RWPE1 (cell line): Measurements from ENCODE around the gene LAMA4.
A peak's percentile ranks its signal among the peaks of the same experiment; 100 is the strongest.

Experiments used
- CTCF ChIA-PET: fragments of 350-600 bp; sonication (Branson Sonifier 250); formaldehyde crosslinking; extraction: SDS; loops from one replicate; lab custom pipeline; 2021; lab: Yijun Ruan, JAX
- POLR2A ChIA-PET: fragments of 400-600 bp; formaldehyde crosslinking; extraction: SDS; loops from one replicate; lab custom pipeline; 2020; ENCODE audit warnings: antibody characterized with exemption; ENCODE audit not compliant: low non-redundant PET; lab: Yijun Ruan, JAX
- DNase-seq: peaks from one replicate; pipeline ENCODE4 v3.0.0; 2012; ENCODE audit warnings: low spot score
- H3K27ac ChIP-seq: fragments of 450-650 bp; 2 replicates; pipeline ENCODE4 v1.5.1; 2017
- TF ChIP-seq, protein P1 (sequence below): fragments of 450-650 bp; conservative IDR thresholded peaks from 2 replicates; pipeline ENCODE4 v1.5.1; 2017; ENCODE audit warnings: low read depth, mild to moderate bottlenecking

Gene LAMA4

DNA sequence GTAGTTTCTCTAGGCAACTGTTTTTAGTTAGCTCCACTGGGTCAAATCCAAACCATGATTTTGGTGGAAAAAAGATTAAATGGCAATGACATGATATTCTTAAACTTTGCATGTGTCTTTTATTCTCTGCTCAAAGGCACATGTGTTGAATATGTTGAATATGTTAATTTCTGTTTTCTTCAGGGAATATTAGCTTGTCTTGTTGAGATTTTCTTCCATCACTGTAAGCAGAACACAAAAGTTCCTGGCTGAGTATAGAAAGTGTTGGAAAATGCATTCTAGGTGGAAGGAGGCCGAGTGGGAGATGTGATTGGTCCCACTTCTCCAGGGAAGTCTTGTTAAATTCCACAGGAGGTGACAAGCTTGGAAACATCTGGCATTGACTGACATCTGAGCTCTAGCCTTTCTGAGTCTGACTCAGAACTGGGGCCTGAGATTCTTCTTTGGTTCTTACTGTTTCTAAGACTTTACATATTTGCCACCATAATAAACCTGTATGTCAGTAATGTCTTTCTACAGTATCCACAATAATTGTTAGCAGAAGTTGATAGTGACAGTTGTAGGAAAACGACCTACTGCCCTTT lies 81.1 kb downstream of the LAMA4 start:
- DNase-seq = no peak
- no peak overlapping the region for H3K27ac ChIP-seq
- POLR2A ChIA-PET = no interaction called here
- TF ChIP-seq, protein P1, sequence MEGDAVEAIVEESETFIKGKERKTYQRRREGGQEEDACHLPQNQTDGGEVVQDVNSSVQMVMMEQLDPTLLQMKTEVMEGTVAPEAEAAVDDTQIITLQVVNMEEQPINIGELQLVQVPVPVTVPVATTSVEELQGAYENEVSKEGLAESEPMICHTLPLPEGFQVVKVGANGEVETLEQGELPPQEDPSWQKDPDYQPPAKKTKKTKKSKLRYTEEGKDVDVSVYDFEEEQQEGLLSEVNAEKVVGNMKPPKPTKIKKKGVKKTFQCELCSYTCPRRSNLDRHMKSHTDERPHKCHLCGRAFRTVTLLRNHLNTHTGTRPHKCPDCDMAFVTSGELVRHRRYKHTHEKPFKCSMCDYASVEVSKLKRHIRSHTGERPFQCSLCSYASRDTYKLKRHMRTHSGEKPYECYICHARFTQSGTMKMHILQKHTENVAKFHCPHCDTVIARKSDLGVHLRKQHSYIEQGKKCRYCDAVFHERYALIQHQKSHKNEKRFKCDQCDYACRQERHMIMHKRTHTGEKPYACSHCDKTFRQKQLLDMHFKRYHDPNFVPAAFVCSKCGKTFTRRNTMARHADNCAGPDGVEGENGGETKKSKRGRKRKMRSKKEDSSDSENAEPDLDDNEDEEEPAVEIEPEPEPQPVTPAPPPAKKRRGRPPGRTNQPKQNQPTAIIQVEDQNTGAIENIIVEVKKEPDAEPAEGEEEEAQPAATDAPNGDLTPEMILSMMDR = no peak
- CTCF ChIA-PET = interaction anchor here (2.2 kb wide), 1 partner anchor 10 kb away, joined by 9 read pairs; no protein-coding TSS in a partner anchor

DNA sequence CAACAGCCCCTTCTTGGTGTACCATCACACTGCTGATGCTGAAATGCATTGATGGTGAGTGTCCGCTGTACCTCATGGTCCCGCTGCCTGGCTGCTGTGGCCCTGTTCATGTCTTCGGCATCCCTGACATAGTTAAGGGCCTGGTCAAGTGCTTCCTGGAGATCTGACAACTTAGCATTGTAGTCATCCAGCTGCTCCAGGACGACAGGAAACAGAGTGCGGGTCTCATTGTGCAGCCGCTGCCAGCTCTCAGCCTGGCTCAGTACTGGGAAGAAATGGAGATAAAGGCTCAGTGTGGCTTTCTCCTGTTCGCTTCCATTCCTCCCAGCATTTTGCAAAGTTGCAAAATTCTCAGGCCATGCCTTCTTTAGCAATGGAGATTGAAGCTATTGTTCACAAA lies 81.8 kb downstream of the LAMA4 start:
- TF ChIP-seq, protein P1 = no peak
- no peak overlapping the region for H3K27ac ChIP-seq
- POLR2A ChIA-PET = no interaction called here
- DNase-seq = no peak
- CTCF ChIA-PET = no interaction called here

DNA sequence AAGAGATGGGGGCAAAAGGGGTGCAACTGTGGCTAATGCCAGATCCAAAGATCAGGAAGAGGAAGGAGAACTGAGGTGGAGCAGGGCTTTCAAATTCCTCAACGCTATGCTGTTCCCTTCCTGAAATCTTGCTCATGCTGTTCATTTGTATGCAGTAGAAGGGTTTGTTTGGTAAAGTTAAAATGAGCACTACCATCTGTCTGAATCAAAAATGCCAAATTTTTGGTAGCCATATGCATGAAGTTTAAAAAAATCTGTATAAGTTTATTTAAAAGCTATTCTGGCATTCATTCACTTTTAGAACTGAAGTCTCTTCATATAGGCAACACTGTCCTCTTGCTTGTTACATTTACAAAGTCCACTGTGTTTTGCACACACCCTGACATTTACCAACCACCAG lies 84.8 kb downstream of the LAMA4 start:
- no peak for DNase-seq
- no peak overlapping the region for H3K27ac ChIP-seq
- TF ChIP-seq, protein P1 = no peak
- POLR2A ChIA-PET = no interaction called here
- CTCF ChIA-PET = no interaction called here

DNA sequence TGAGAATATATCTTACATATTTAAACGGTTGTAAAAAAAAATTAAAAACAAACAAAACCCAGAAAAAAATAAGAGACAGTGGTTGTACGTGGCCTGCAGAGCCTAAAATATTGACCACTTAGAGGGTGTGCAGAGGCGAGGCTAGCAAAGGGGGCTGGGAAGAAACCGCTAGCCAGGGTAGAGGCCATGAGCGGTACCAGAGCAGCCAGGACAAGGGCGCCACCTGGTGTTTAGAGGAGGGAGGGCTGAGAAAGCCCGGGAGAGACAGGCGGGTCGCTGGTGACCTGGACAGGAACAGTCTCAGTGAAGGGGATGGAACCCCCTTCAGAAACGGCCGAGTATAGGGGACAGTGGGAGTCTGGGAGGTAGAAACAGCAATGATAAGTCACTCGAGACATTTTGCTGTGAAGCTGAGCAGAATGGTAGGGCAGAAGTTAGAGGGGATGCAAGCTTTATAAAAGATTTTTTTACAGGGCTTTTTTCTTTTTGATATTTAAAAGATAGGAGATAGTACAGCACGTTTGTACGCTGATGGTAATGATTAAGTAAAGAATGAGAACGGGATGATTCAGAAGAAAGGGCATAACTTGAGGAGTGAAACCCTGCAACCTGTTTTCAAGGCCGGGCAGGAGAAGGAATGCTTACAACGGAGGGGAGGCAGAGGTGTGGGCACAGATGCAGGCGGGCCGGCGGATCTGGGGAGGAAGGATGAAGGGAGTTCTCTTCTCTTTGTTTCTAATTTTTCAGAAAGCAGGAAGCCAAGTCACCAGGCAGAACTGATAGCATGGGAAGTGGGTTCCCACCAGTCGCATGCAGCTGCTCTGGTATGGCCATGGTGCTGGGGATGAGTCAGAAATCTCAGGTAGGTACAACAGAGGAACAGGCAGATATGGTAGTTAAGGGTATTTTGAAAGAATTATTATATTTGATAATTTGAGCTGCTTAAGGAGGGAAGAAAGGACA lies 90.8 kb downstream of the LAMA4 start:
- TF ChIP-seq, protein P1 = peak; percentile 95
- POLR2A ChIA-PET = no interaction called here
- no peak overlapping the region for H3K27ac ChIP-seq
- CTCF ChIA-PET = interaction anchor here (0.6 to 2.7 kb wide), 31 partner anchors 9 to 1776 kb away, joined by 3 to 28 read pairs (median 3); partner anchors contain the start of genes FAM229B and TUBE1
- peak; percentile 75 for DNase-seq

DNA sequence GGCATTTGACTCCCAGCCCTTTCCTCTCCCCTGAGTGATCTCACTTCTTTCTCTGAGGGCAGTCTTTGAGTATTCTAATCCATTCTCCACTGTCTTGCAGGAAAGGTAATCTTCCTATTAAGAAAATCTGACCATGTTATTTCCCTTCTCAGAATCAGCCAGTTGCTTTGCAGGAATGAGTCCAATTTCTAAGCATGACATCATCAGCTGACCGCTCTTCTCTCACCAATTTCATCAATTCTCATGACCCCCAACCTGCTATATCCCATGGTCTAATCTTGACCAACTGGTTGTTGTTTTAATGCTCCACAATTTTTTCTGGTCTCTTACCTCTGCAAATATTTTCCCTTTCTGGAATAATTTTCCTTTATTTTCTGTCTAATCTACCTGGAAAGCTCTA lies 93.6 kb downstream of the LAMA4 start:
- H3K27ac ChIP-seq = no peak overlapping the region
- ChIA-PET POLR2A (no interaction called here), CTCF (interaction anchor here (1.0 kb wide), 1 partner anchor 22 kb away, joined by 6 read pairs; no protein-coding TSS in a partner anchor)
- no peak for DNase-seq
- TF ChIP-seq, protein P1 = no peak

DNA sequence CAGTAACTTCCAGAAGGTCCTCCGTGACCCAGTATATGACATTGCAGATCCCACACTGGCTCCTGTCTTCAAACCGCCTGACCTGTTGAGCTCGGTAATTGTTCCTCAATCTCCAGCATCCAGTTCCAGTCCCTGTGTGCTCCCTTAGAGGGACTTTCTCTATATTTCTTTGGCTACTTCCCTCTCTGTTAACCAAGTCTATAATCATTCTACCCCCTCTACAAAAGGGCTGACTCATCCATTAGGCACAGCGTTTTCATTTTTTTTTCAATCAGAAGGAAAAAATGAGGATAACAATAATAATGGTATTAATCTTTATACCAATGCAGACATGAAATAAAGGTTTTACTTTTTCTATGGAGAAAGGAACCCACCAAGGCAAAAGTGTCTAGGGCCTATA lies 97.7 kb downstream of the LAMA4 start:
- H3K27ac ChIP-seq = no peak overlapping the region
- ChIA-PET CTCF (interaction anchor here (0.5 to 1.0 kb wide), 3 partner anchors 70 to 113 kb away, joined by 3 to 4 read pairs (median 4); no protein-coding TSS in a partner anchor), POLR2A (interaction anchor here (0.6 kb wide), 1 partner anchor 169 kb away, joined by 3 read pairs; no protein-coding TSS in a partner anchor)
- TF ChIP-seq, protein P1 = no peak
- no peak for DNase-seq
